A673 (cell line): ENCODE results near the gene ELOVL5. TPM values are rescaled to one million over a fixed set of nuclear protein-coding genes. Genes with fewer than 3 reads are reported as not detected.
"Not testable (repeated sequence)": the region's sequence is repeated elsewhere in the genome, so short reads cannot be mapped to it uniquely, and the experiment has no call there.

Experiments
- BruUV-seq: library from RNA; stranded (reverse); fragments of 400-500 nt; replicated peaks from 2 replicates; lab custom pipeline; 2021; lab: Mats Ljungman, UMichigan
- CTCF ChIA-PET: fragments of 300-600 bp; sonication (Branson Sonifier 250); formaldehyde crosslinking; loops from one replicate; lab custom pipeline; 2022; ENCODE audit warnings: antibody characterized with exemption; lab: Charles Lee
- POLR2A ChIA-PET: fragments of 300-600 bp; sonication (Branson Sonifier 250); formaldehyde crosslinking; loops from one replicate; lab custom pipeline; 2022; ENCODE audit warnings: antibody characterized with exemption; ENCODE audit not compliant: low non-redundant PET; lab: Charles Lee
- DNase-seq: peaks from one replicate; pipeline ENCODE4 v3.0.0-alpha.2; 2015; ENCODE audit warnings: low spot score
- H3K27ac ChIP-seq: fragments of 200-600 bp; sonication (generic); 2 replicates; pipeline ENCODE4 v1.5.1; 2016; ENCODE audit warnings: mixed run types, low read depth, mild to moderate bottlenecking, mixed read lengths, antibody characterized with exemption, low read length; ENCODE audit not compliant: poor library complexity, severe bottlenecking
- H3K27me3 ChIP-seq: fragments of 200-600 bp; sonication (generic); replicated peaks from 2 replicates; pipeline ENCODE4 v1.6.1; 2017; ENCODE audit warnings: mixed run types, low read depth, mild to moderate bottlenecking, mixed read lengths, antibody characterized with exemption, low read length; ENCODE audit not compliant: insufficient read depth, poor library complexity
- H3K36me3 ChIP-seq: fragments of 200-600 bp; sonication (generic); 2 replicates; pipeline ENCODE4 v1.6.1; 2016; ENCODE audit warnings: mixed run types, mild to moderate bottlenecking, mixed read lengths, antibody characterized with exemption, low read length; ENCODE audit not compliant: insufficient read depth, poor library complexity, severe bottlenecking
- H3K4me1 ChIP-seq: fragments of 200-600 bp; sonication (generic); 2 replicates; pipeline ENCODE4 v1.6.1; 2017; ENCODE audit warnings: mixed run types, mild to moderate bottlenecking, mixed read lengths, antibody characterized with exemption, low read length; ENCODE audit not compliant: insufficient read depth, poor library complexity, severe bottlenecking
- H3K4me3 ChIP-seq: fragments of 200-600 bp; sonication (generic); 2 replicates; pipeline ENCODE4 v1.5.1; 2016; ENCODE audit warnings: low read depth, mixed run types, mild to moderate bottlenecking, mixed read lengths, low read length; ENCODE audit not compliant: poor library complexity, severe bottlenecking
- H3K9me3 ChIP-seq: fragments of 200-600 bp; sonication (generic); 2 replicates; pipeline ENCODE4 v1.6.1; 2016; ENCODE audit warnings: mixed run types, low read depth, mild to moderate bottlenecking, mixed read lengths, antibody characterized with exemption, low read length; ENCODE audit not compliant: poor library complexity, severe bottlenecking
- CTCF ChIP-seq: fragments of 300-800, 200-600 bp; sonication (generic); conservative IDR thresholded peaks from 2 replicates; pipeline ENCODE4 v1.5.1; 2017; ENCODE audit warnings: low read depth, mild to moderate bottlenecking, antibody characterized with exemption, low read length, moderate library complexity, mixed read lengths
- EZH2 ChIP-seq: fragments of 200-600 bp; sonication (generic); IDR thresholded peaks from 2 replicates; pipeline ENCODE4 v1.6.1; 2017; ENCODE audit warnings: borderline replicate concordance, low read depth, mild to moderate bottlenecking, mixed read lengths, antibody characterized with exemption, low read length; ENCODE audit not compliant: poor library complexity, severe bottlenecking
- intact Hi-C: fragments of 100-400 bp; cut with micrococcal nuclease; formaldehyde crosslinking; loops from one replicate; pipeline ENCODE4 v1.10.0; 2022; ENCODE audit not compliant: unreplicated experiment
- total RNA-seq: library from RNA; stranded (reverse); gene quantifications from 2 replicates; pipeline ENCODE4 v1.2.3, GENCODE V29; 2021

ELOVL5 gene
- total RNA-seq, 1 experiment from 2014 or later: 98.5 TPM

GRCh38 chr6:53320964-53321363, 27.8 kb downstream of the ELOVL5 start:
- intact Hi-C loops: no loop called here
- H3K27ac ChIP-seq: no peak overlapping the region
- CTCF ChIA-PET: no interaction called here
- BruUV-seq: no TSS peak
- no peak for DNase-seq
- no peaks in the 10 kb centered on the region for H3K27me3 ChIP-seq
- no peaks in the 10 kb centered on the region for H3K9me3 ChIP-seq
- TF ChIP-seq EZH2 (no peak), CTCF (no peak)
- POLR2A ChIA-PET: no interaction called here
- H3K4me3 ChIP-seq: no peak overlapping the region
- no peaks in the 10 kb centered on the region for H3K36me3 ChIP-seq
- H3K4me1 ChIP-seq: peaks cover 14% of the 10 kb centered on the region

DNA sequence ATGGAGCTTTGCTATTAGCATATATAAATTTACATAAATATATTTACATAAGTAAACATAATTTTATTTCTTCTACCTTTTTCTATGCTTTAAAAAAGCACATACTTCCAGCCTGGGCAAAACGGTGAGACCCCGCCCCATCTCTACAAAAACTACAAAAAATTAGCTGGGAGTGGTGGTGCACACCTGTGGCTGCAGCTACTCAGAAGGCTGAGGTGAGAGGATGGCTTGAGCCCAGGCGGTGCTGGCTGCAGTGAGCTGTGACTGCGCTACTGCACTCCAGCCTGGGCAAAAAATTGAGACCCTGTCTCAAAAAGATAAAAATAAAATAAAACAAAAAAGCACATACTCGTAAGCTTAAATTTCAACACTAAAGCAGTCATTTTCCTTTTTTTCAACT, 30.3 kb downstream of the ELOVL5 start:
- H3K9me3 ChIP-seq: no peaks in the 10 kb centered on the region
- no peak overlapping the region for H3K4me3 ChIP-seq
- ChIA-PET CTCF (no interaction called here), POLR2A (no interaction called here)
- H3K27ac ChIP-seq: no peak overlapping the region
- TF ChIP-seq EZH2 (no peak), CTCF (no peak)
- no peak for DNase-seq
- no peaks in the 10 kb centered on the region for H3K36me3 ChIP-seq
- peaks cover 14% of the 10 kb centered on the region for H3K4me1 ChIP-seq
- H3K27me3 ChIP-seq: no peaks in the 10 kb centered on the region
- intact Hi-C loops: no loop called here
- no TSS peak for BruUV-seq

DNA sequence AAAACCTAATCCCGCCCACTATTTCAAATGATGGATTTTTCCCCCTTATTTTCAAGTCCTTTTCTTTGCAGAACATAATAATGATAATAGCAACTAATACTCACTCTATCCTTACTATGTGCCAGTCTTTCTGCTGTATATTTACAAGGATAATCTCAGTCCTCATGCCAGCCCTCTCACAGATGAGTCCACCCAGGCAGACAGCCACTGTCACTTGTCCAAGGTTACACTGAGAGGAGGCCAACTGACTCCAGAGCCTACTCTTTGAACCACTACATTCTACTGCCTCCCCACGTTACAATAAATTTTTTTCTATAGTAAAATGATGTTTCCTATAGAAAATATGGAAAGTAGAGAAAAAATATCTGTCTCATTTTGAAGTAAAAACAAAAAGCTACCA, 30.9 kb downstream of the ELOVL5 start:
- Histone ChIP-seq H3K4me1 (peaks cover 8% of the 10 kb centered on the region), H3K36me3 (no peaks in the 10 kb centered on the region), H3K27ac (no peak overlapping the region), H3K4me3 (no peak overlapping the region), H3K27me3 (no peaks in the 10 kb centered on the region), H3K9me3 (no peaks in the 10 kb centered on the region)
- intact Hi-C loops: no loop called here
- ChIA-PET CTCF (no interaction called here), POLR2A (no interaction called here)
- BruUV-seq: no TSS peak
- no peak for DNase-seq
- TF ChIP-seq CTCF (no peak), EZH2 (no peak)

DNA sequence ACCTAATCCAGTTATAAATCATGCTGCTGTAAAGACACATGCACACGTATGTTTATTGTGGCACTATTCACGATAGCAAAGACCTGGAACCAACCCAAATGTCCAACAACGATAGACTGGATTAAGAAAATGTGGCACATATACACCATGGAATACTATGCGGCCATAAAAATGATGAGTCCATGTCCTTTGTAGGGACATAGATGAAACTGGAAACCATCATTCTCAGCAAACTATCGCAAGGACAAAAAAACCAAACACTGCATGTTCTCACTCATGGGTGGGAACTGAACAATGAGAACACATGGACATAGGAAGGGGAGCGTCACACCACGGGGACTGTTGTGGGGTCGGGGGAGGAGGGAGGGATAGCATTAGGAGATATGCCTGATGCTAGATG, 31.5 kb downstream of the ELOVL5 start:
- H3K27ac ChIP-seq, CTCF ChIA-PET, POLR2A ChIA-PET, DNase-seq, intact Hi-C loops, H3K36me3 ChIP-seq, H3K27me3 ChIP-seq, H3K9me3 ChIP-seq, H3K4me1 ChIP-seq, H3K4me3 ChIP-seq, BruUV-seq: not testable (repeated sequence)
